HEK293T (cell line): Measurements from ENCODE around the gene RESP18.

Source experiments
- BHLHE40 ChIP-seq: fragments of 450-650 bp; IDR thresholded peaks from 2 replicates; pipeline ENCODE4 v1.6.1; 2016; ENCODE audit warnings: mild to moderate bottlenecking, moderate library complexity, borderline replicate concordance
- FOXK2 ChIP-seq: fragments of 450-650 bp; IDR thresholded peaks from 2 replicates; pipeline ENCODE4 v1.6.1; 2016; ENCODE audit warnings: mild to moderate bottlenecking
- FOXM1 ChIP-seq: fragments of 450-650 bp; IDR thresholded peaks from 2 replicates; pipeline ENCODE4 v1.6.1; 2017; ENCODE audit warnings: mild to moderate bottlenecking, borderline replicate concordance
- HDGF ChIP-seq: fragments of 450-650 bp; IDR thresholded peaks from 2 replicates; pipeline ENCODE4 v1.6.1; 2017; ENCODE audit warnings: antibody characterized with exemption, borderline replicate concordance
- LEF1 ChIP-seq: fragments of 450-650 bp; IDR thresholded peaks from 2 replicates; pipeline ENCODE4 v1.6.1; 2017; ENCODE audit warnings: mild to moderate bottlenecking, borderline replicate concordance
- NFRKB ChIP-seq: fragments of 450-650 bp; IDR thresholded peaks from 2 replicates; pipeline ENCODE4 v1.6.1; 2016; ENCODE audit warnings: mild to moderate bottlenecking, moderate library complexity
- ZNF384 ChIP-seq: fragments of 450-650 bp; IDR thresholded peaks from 2 replicates; pipeline ENCODE4 v1.6.1; 2016
- TF ChIP-seq, protein P1 (sequence below): fragments of 450-650 bp; IDR thresholded peaks from 2 replicates; pipeline ENCODE4 v1.6.1; 2016

- TF ChIP-seq BHLHE40 (no peak), HDGF (no peak), LEF1 (no peak), FOXM1 (no peak), NFRKB (no peak), FOXK2 (no peak), ZNF384 (no peak)
- TF ChIP-seq, protein P1, sequence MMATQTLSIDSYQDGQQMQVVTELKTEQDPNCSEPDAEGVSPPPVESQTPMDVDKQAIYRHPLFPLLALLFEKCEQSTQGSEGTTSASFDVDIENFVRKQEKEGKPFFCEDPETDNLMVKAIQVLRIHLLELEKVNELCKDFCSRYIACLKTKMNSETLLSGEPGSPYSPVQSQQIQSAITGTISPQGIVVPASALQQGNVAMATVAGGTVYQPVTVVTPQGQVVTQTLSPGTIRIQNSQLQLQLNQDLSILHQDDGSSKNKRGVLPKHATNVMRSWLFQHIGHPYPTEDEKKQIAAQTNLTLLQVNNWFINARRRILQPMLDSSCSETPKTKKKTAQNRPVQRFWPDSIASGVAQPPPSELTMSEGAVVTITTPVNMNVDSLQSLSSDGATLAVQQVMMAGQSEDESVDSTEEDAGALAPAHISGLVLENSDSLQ, result no peak
Measured at GRCh38 chr2:219292616-219293015, 39.9 kb downstream of the RESP18 start.
